ENCODE results near the gene KNDC1.
"Not testable (repeated sequence)": the region's sequence is repeated elsewhere in the genome, so short reads cannot be mapped to it uniquely, and the experiment has no call there.

Gene KNDC1

DNA sequence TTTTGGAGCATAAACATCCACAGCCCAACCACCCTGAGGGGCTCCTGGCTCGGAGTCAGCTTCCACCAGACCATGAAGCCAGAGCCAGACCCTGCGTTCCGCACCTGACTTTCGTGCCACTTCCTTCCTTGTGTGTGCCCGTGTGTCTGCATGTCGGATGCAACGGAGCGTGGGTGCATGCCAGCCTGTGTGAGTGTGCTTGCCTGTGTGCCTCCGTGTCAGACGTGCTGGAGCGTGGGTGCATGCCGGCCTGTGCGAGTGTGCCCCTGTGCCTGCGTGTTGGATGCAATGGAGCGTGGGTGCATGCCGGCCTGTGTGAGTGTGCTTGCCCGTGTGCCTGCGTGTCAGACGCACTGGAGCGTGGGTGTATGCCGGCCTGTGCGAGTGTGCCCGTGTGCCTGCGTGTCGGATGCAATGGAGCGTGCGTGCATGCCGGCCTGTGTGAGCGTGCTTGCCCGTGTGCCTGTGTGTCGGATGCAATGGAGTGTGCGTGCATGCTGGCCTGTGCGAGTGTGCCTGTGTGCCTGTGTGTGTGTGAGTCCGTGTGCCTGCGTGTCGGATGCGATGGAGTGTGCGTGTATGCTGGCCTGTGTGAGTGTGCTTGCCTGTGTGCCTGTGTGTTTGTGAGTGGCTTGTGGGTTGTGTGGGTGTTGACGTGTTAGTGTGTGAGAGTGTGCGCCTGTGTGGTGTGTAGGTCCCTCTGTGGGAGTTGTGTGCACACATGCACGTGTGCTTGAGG lies 28.1 kb upstream of the KNDC1 start:
- Histone ChIP-seq H3K27ac (ENCODE audit: low read depth, low read length) (no peak overlapping the region), H3K9ac (ENCODE audit: low read length in 5 of 5) (no peak overlapping the region), H3K27me3 (ENCODE audit: control insufficient read depth in 5 of 5, insufficient read depth in 4 of 5, low read length in 5 of 5) (peaks cover 0 to 7% (median 3%) of the 10 kb centered on the region in 5 donors), H3K4me3 (ENCODE audit: low read depth in 1 of 5, low read length in 5 of 5) (no peak overlapping the region), H3K9me3 (ENCODE audit: control insufficient read depth in 5 of 5, low read length in 5 of 5) (peaks cover 0 to 2% (median 0%) of the 10 kb centered on the region in 5 donors), H3K36me3 (ENCODE audit: control insufficient read depth in 5 of 5, insufficient read depth in 5 of 5, low read length in 5 of 5) (no peaks in the 10 kb centered on the region), H3K4me1 (ENCODE audit: control insufficient read depth in 5 of 5, insufficient read depth in 5 of 5, low read length in 5 of 5) (no peaks in the 10 kb centered on the region)

- no peaks in the 10 kb centered on the region for H3K36me3 ChIP-seq (ENCODE audit: control insufficient read depth in 5 of 5, insufficient read depth in 5 of 5, low read length in 5 of 5)
- no peak overlapping the region for H3K4me3 ChIP-seq (ENCODE audit: low read depth in 1 of 5, low read length in 5 of 5)
- H3K27me3 ChIP-seq (ENCODE audit: control insufficient read depth in 5 of 5, insufficient read depth in 4 of 5, low read length in 5 of 5): peaks cover 0 to 7% (median 0%) of the 10 kb centered on the region in 5 donors
- H3K9me3 ChIP-seq (ENCODE audit: control insufficient read depth in 5 of 5, low read length in 5 of 5): peaks cover 0 to 2% (median 0%) of the 10 kb centered on the region in 5 donors
- H3K27ac ChIP-seq (ENCODE audit: low read depth, low read length): no peak overlapping the region
- H3K4me1 ChIP-seq (ENCODE audit: control insufficient read depth in 5 of 5, insufficient read depth in 5 of 5, low read length in 5 of 5): no peaks in the 10 kb centered on the region
- H3K9ac ChIP-seq (ENCODE audit: low read length in 5 of 5): no peak overlapping the region
Observed at GRCh38 chr10:133132473-133133291, 27.3 kb upstream of the KNDC1 start.

- peaks cover 0 to 7% (median 0%) of the 10 kb centered on the region in 5 donors for H3K27me3 ChIP-seq (ENCODE audit: control insufficient read depth in 5 of 5, insufficient read depth in 4 of 5, low read length in 5 of 5)
Observed at GRCh38 chr10:133133471-133134231, 26.4 kb upstream of the KNDC1 start.

GRCh38 chr10:133134411-133135115 lies 25.5 kb upstream of the KNDC1 start:
- Histone ChIP-seq H3K36me3 (ENCODE audit: control insufficient read depth in 5 of 5, insufficient read depth in 5 of 5, low read length in 5 of 5) (no peaks in the 10 kb centered on the region), H3K9ac (ENCODE audit: low read length in 5 of 5) (no peak overlapping the region), H3K9me3 (ENCODE audit: control insufficient read depth in 5 of 5, low read length in 5 of 5) (peaks cover 0 to 2% (median 0%) of the 10 kb centered on the region in 5 donors), H3K27ac (ENCODE audit: low read depth, low read length) (no peak overlapping the region), H3K27me3 (ENCODE audit: control insufficient read depth in 5 of 5, insufficient read depth in 4 of 5, low read length in 5 of 5) (peaks cover 0 to 9% (median 2%) of the 10 kb centered on the region in 5 donors), H3K4me3 (ENCODE audit: low read depth in 1 of 5, low read length in 5 of 5) (no peak overlapping the region), H3K4me1 (ENCODE audit: control insufficient read depth in 5 of 5, insufficient read depth in 5 of 5, low read length in 5 of 5) (no peaks in the 10 kb centered on the region)

More at GRCh38 chr10:133133471-133134231, 26.4 kb upstream of the KNDC1 start:
- H3K9ac ChIP-seq (ENCODE audit: low read length in 5 of 5): no peak overlapping the region
- peaks cover 0 to 2% (median 0%) of the 10 kb centered on the region in 5 donors for H3K9me3 ChIP-seq (ENCODE audit: control insufficient read depth in 5 of 5, low read length in 5 of 5)
- H3K4me1 ChIP-seq (ENCODE audit: control insufficient read depth in 5 of 5, insufficient read depth in 5 of 5, low read length in 5 of 5): no peaks in the 10 kb centered on the region
- H3K4me3 ChIP-seq (ENCODE audit: low read depth in 1 of 5, low read length in 5 of 5): no peak overlapping the region
- H3K27ac ChIP-seq (ENCODE audit: low read depth, low read length): no peak overlapping the region
- H3K36me3 ChIP-seq (ENCODE audit: control insufficient read depth in 5 of 5, insufficient read depth in 5 of 5, low read length in 5 of 5): no peaks in the 10 kb centered on the region

DNA sequence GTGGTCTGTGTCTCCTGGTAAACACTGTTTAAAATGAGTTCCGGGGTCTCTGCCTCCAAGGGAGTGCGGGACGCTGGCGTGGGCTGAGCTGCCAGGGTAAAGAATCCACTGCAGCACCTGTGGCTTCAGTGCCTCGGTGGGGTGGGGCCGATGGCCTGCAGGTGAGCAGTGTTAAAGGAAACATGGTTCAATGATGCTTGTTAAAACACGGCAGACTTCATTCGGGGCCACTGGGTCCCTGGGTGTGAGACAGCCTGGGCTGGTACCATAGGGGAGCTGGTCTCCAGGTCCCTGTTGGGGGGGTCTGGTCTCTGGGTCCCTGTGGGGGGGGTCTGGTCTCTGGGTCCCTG lies 24.9 kb upstream of the KNDC1 start:
- no peak overlapping the region for H3K27ac ChIP-seq (ENCODE audit: low read depth, low read length)
- H3K9me3 ChIP-seq (ENCODE audit: control insufficient read depth in 5 of 5, low read length in 5 of 5): peaks cover 0 to 2% (median 0%) of the 10 kb centered on the region in 5 donors
- H3K27me3 ChIP-seq (ENCODE audit: control insufficient read depth in 5 of 5, insufficient read depth in 4 of 5, low read length in 5 of 5): peaks cover 0 to 10% (median 3%) of the 10 kb centered on the region in 5 donors
- H3K4me3 ChIP-seq (ENCODE audit: low read depth in 1 of 5, low read length in 5 of 5): no peak overlapping the region
- no peaks in the 10 kb centered on the region for H3K4me1 ChIP-seq (ENCODE audit: control insufficient read depth in 5 of 5, insufficient read depth in 5 of 5, low read length in 5 of 5)
- H3K9ac ChIP-seq (ENCODE audit: low read length in 5 of 5): no peak overlapping the region
- H3K36me3 ChIP-seq (ENCODE audit: control insufficient read depth in 5 of 5, insufficient read depth in 5 of 5, low read length in 5 of 5): no peaks in the 10 kb centered on the region

GRCh38 chr10:133137486-133138145 lies 22.4 kb upstream of the KNDC1 start:
- H3K9ac ChIP-seq (ENCODE audit: low read length in 5 of 5); H3K36me3 ChIP-seq (ENCODE audit: control insufficient read depth in 5 of 5, insufficient read depth in 5 of 5, low read length in 5 of 5): not testable (repeated sequence)

DNA sequence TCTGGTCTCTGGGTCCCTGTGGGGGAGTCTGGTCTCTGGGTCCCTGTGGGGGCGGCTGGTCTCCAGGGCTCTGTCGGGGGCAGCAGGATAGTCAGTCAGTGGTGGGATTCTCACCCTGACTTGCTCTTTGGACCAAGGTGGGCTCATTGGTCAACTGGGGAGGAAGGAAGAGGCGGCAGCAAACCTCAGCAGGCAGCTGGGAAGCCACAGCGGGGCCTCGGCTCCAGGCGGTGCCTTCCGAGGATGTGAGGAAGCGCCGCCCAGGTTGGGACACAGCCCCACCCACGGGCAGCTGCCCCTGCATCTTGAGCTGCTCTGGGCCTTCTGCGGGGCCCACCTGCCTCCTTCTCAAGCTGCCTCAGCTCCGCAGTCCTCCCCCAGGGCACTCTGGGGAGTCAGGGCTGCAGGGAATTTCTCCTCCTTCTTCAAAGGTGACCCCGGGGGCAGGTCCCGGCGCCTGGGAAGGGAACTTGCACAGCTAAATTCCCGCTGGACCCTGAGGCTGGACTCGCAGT lies 20.4 kb upstream of the KNDC1 start:
- H3K36me3 ChIP-seq (ENCODE audit: control insufficient read depth in 5 of 5, insufficient read depth in 5 of 5, low read length in 5 of 5): no peaks in the 10 kb centered on the region
- H3K9me3 ChIP-seq (ENCODE audit: control insufficient read depth in 5 of 5, low read length in 5 of 5): no peaks in the 10 kb centered on the region
- no peak overlapping the region for H3K27ac ChIP-seq (ENCODE audit: low read depth, low read length)
- no peak overlapping the region for H3K9ac ChIP-seq (ENCODE audit: low read length in 5 of 5)
- H3K27me3 ChIP-seq (ENCODE audit: control insufficient read depth in 5 of 5, insufficient read depth in 4 of 5, low read length in 5 of 5): peaks cover 17 to 32% (median 28%) of the 10 kb centered on the region in 5 donors
- H3K4me1 ChIP-seq (ENCODE audit: control insufficient read depth in 5 of 5, insufficient read depth in 5 of 5, low read length in 5 of 5): peaks cover 0 to 3% (median 0%) of the 10 kb centered on the region in 5 donors
- H3K4me3 ChIP-seq (ENCODE audit: low read depth in 1 of 5, low read length in 5 of 5): no peak overlapping the region

More at GRCh38 chr10:133137486-133138145, 22.4 kb upstream of the KNDC1 start:
- H3K27me3 ChIP-seq (ENCODE audit: control insufficient read depth in 5 of 5, insufficient read depth in 4 of 5, low read length in 5 of 5): peaks cover 14 to 27% (median 19%) of the 10 kb centered on the region in 5 donors
- H3K9me3 ChIP-seq (ENCODE audit: control insufficient read depth in 5 of 5, low read length in 5 of 5); H3K4me1 ChIP-seq (ENCODE audit: control insufficient read depth in 5 of 5, insufficient read depth in 5 of 5, low read length in 5 of 5); H3K27ac ChIP-seq (ENCODE audit: low read depth, low read length); H3K4me3 ChIP-seq (ENCODE audit: low read depth in 1 of 5, low read length in 5 of 5): not testable (repeated sequence)

DNA sequence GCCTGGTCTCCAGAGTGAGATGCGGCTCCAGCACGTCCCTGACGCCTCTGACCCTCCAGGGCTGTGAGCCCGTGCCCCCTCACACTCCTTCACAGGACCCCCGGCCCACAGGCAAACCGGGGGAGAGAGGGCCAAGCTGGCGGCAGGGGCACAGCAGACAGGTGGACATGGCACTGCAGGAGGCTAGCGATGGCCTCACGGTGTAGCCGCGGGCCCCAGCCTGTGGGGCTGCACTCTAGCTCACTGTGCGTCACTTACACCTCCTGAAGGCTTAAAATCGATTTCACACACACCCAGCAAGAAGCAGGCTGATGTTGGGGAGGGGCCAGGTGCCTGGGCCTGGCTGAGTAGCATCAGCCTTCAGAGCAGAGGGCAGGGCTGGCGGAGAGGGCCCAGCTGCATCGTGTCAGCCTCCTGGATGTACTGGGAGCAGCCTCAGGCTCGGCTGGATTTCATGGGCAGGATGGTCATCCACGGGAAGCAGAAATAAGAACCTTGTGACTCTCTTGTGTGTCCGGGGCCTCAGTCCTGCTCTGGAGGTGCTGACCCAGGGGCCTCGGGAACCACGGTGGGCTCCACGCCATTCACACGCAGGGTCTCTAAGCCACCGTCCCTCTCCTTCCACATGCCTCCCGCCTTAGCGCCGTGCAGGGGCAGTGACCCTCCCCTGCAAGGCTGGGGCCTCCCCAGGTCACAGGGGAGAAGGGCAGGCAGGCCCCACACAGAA lies 19.4 kb upstream of the KNDC1 start:
- Histone ChIP-seq H3K4me3 (ENCODE audit: low read depth in 1 of 5, low read length in 5 of 5) (no peak overlapping the region), H3K9ac (ENCODE audit: low read length in 5 of 5) (no peak overlapping the region), H3K27ac (ENCODE audit: low read depth, low read length) (no peak overlapping the region), H3K36me3 (ENCODE audit: control insufficient read depth in 5 of 5, insufficient read depth in 5 of 5, low read length in 5 of 5) (no peaks in the 10 kb centered on the region), H3K4me1 (ENCODE audit: control insufficient read depth in 5 of 5, insufficient read depth in 5 of 5, low read length in 5 of 5) (peaks cover 0 to 3% (median 0%) of the 10 kb centered on the region in 5 donors), H3K9me3 (ENCODE audit: control insufficient read depth in 5 of 5, low read length in 5 of 5) (no peaks in the 10 kb centered on the region), H3K27me3 (ENCODE audit: control insufficient read depth in 5 of 5, insufficient read depth in 4 of 5, low read length in 5 of 5) (peaks cover 21 to 39% (median 28%) of the 10 kb centered on the region in 5 donors)
